ENCODE data around the gene MLH3. TPM values are rescaled to one million over a fixed set of nuclear protein-coding genes. Genes with fewer than 3 reads are reported as not detected.

The MLH3 gene
- total RNA-seq, 1 experiment from 2014 or later: 23.0 TPM

- Mint-ChIP-seq H3K9me3 (no peaks in the 10 kb centered on the region), H3K27ac (peak overlapping the region in 2 of 3 experiments; percentile 44 to 69; a peak in 2 of 7 replicates), H3K4me1 (no peaks in the 10 kb centered on the region), H3K4me3 (no peak overlapping the region), H3K27me3 (ENCODE audit: low read depth) (no peaks in the 10 kb centered on the region), H3K36me3 (ENCODE audit: insufficient read depth in 1 of 3, low read depth in 3 of 3) (peaks cover 1 to 20% (median 12%) of the 10 kb centered on the region in 3 experiments; a peak in 5 of 7 replicates)
- H3K27ac ChIP-seq (ENCODE audit: insufficient read length, low read depth, low read length): no peak overlapping the region
- H4K20me1 ChIP-seq (ENCODE audit: control insufficient read depth, insufficient read depth, insufficient read length): no peaks in the 10 kb centered on the region
- H4K91ac ChIP-seq (ENCODE audit: insufficient read length, low read depth, low read length): no peak overlapping the region
- H2BK120ac ChIP-seq (ENCODE audit: low read depth, low read length, poor library complexity, severe bottlenecking): no peak overlapping the region
- no peak for DNase-seq
- 0 out of 2 replicates have a peak, but pooled peaks cover 2% of the 10 kb centered on the region for H3K4me1 ChIP-seq (ENCODE audit: insufficient read depth, low read length)
- no peaks in the 10 kb centered on the region for H3K79me2 ChIP-seq (ENCODE audit: insufficient read depth, low read length)
- H2BK12ac ChIP-seq (ENCODE audit: insufficient read length, low read depth, low read length): no peak overlapping the region
- H3K9ac ChIP-seq (ENCODE audit: extremely low read depth, insufficient read length, low read length): no peak overlapping the region
- WGBS (ENCODE audit: extremely low coverage, insufficient read length, low lambda C conversion rate): no CpG with 5 or more reads among the region's 6 CpGs
- no peak for TF ChIP-seq CTCF (conservative IDR thresholded peaks at IDR 0.05)
- no peak overlapping the region for H4K8ac ChIP-seq (replicated peaks; ENCODE audit: insufficient read length, low read depth, low read length)
- H3K4me2 ChIP-seq (ENCODE audit: insufficient read depth, insufficient read length, low read length): no peak overlapping the region
- no peaks in the 10 kb centered on the region for H3K9me3 ChIP-seq (ENCODE audit: control insufficient read depth, low read depth, low read length)
- peaks cover 3% of the 10 kb centered on the region for H3K79me1 ChIP-seq (ENCODE audit: insufficient read depth, low read depth, low read length, poor library complexity, severe bottlenecking)
- no peak overlapping the region for H3K18ac ChIP-seq (ENCODE audit: insufficient read length, low read depth, low read length)
- no peak overlapping the region for H2AFZ ChIP-seq (ENCODE audit: low read length)
- H3K4ac ChIP-seq (ENCODE audit: low read depth, low read length): no peak overlapping the region
- H3T11ph ChIP-seq (ENCODE audit: low read length): no peak overlapping the region
- H2AK5ac ChIP-seq (ENCODE audit: insufficient read length, low read length): no peak overlapping the region
- no peak overlapping the region for H3K56ac ChIP-seq (ENCODE audit: insufficient read length, low read depth, low read length)
- no peak overlapping the region for H2BK15ac ChIP-seq (ENCODE audit: low read depth, low read length)
- H3K27me3 ChIP-seq (ENCODE audit: insufficient read depth, low read length): no peaks in the 10 kb centered on the region
- no peaks in the 10 kb centered on the region for H3K23me2 ChIP-seq (ENCODE audit: insufficient read length, low read depth, low read length, poor library complexity, severe bottlenecking)
- no peak overlapping the region for H4K5ac ChIP-seq (ENCODE audit: insufficient read length, low read depth, low read length)
- H3K14ac ChIP-seq (ENCODE audit: insufficient read depth, low read length): no peak overlapping the region
- no peak overlapping the region for H3K23ac ChIP-seq (ENCODE audit: insufficient read length, low read depth, low read length)
- H2BK20ac ChIP-seq (ENCODE audit: low read depth, low read length, poor library complexity, severe bottlenecking): no peak overlapping the region
- no peak overlapping the region for H2BK5ac ChIP-seq (ENCODE audit: insufficient read length, low read length)
Measured at GRCh38 chr14:75042035-75042434, 9.2 kb downstream of the MLH3 start.

Data from H9 (cell line).